Neural progenitor cell (in vitro differentiated cells): Measurements from ENCODE around the gene CPA4.

Source experiments
- EZH2 ChIP-seq: fragments of 200-600 bp; sonication (generic); IDR thresholded peaks from 2 replicates; pipeline ENCODE4 v1.6.1; 2017; ENCODE audit warnings: antibody characterized with exemption, mild to moderate bottlenecking, moderate library complexity
- TF ChIP-seq, protein P1 (sequence below): fragments of 200-600 bp; sonication (generic); IDR thresholded peaks from 2 replicates; pipeline ENCODE4 v1.5.1; 2017; ENCODE audit warnings: antibody characterized with exemption, mild to moderate bottlenecking

DNA sequence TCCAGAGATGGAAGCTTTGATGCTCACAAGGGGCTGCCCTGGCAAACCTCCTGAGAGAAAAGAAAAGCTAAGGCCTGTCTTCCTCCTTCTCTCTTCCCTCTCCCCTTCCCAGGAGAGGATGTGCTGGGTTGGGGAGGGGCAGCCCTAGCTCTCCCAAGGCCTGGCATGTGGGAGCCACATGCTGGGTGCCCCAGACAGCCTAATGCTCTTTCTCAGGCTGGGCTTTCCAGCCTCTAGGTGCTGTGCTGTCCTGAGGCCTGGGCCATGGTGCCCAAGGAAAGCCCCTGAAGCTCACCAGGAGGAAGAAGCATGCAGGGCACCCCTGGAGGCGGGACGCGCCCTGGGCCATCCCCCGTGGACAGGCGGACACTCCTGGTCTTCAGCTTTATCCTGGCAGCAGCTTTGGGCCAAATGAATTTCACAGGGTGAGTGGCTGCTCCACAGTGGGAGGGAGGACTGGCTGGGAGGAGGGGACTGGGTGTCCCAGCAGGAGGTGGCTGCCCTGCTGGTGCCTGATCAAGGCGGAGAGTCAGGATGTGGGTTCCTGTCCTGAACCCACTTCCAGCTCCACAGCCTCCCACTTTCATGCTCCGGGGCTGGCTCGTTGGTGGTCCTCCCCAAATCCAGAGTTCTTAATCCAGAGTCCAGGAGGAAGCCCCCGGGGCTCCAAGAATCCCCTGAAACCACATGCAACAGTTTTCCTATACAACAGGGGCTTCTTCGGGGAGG, 53.4 kb downstream of the CPA4 start:
- TF ChIP-seq, protein P1, sequence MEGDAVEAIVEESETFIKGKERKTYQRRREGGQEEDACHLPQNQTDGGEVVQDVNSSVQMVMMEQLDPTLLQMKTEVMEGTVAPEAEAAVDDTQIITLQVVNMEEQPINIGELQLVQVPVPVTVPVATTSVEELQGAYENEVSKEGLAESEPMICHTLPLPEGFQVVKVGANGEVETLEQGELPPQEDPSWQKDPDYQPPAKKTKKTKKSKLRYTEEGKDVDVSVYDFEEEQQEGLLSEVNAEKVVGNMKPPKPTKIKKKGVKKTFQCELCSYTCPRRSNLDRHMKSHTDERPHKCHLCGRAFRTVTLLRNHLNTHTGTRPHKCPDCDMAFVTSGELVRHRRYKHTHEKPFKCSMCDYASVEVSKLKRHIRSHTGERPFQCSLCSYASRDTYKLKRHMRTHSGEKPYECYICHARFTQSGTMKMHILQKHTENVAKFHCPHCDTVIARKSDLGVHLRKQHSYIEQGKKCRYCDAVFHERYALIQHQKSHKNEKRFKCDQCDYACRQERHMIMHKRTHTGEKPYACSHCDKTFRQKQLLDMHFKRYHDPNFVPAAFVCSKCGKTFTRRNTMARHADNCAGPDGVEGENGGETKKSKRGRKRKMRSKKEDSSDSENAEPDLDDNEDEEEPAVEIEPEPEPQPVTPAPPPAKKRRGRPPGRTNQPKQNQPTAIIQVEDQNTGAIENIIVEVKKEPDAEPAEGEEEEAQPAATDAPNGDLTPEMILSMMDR: no peak
- TF ChIP-seq EZH2: no peak
